Stimulated activated CD8-positive, alpha-beta memory T cell treated with anti-CD3 and anti-CD28 coated beads, Interleukin-12 subunit alpha, Interleukin-12 subunit beta, amount 100 ng/mL, for 4 hours (primary cell): Measurements from ENCODE around the gene AZU1.
A peak's percentile ranks its signal among the peaks of the same experiment; 100 is the strongest.

Source experiments
- DNase-seq: peaks from one replicate; pipeline ENCODE4 v3.0.0-alpha.2; 2020; ENCODE audit warnings: low read depth

AZU1 gene

GRCh38 chr19:797528-798414 lies 29.9 kb upstream of the AZU1 start:
- peak; percentile 75 for DNase-seq

DNA sequence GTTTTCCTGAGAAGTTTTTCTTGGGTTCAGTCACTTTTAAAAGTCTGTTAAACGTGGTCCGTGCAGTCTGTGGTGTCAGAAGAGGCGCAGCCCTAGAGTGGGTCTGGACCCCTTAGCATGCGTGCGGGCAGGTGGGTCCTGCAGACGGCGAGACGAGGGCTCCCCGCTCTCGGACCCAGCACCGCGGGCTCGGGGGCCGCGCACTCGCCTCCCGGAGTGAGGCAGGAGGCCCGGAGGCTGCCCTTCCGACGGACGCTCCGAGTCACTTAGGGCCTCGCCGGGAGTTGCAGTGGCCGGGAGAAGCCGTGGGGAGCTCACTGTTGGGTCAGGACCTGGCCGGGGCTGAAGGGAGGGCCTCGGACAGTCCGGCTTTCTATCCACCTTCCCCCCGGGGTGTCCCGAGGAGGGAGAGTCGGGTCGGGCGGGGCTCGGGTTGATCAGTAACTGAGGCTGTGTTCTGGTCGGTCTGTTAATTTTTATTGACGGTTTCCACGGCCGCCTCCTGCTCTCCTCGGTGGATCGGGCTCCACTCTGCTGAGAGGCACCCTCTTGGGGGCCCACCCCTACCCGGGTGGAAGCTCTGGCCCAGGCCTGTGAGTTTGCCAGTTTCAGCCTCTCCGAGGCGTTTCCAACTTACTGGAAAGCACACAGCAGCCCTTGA lies 29.1 kb upstream of the AZU1 start:
- DNase-seq, result no peak

GRCh38 chr19:799076-799881 lies 28.4 kb upstream of the AZU1 start:
- no peak for DNase-seq

DNA sequence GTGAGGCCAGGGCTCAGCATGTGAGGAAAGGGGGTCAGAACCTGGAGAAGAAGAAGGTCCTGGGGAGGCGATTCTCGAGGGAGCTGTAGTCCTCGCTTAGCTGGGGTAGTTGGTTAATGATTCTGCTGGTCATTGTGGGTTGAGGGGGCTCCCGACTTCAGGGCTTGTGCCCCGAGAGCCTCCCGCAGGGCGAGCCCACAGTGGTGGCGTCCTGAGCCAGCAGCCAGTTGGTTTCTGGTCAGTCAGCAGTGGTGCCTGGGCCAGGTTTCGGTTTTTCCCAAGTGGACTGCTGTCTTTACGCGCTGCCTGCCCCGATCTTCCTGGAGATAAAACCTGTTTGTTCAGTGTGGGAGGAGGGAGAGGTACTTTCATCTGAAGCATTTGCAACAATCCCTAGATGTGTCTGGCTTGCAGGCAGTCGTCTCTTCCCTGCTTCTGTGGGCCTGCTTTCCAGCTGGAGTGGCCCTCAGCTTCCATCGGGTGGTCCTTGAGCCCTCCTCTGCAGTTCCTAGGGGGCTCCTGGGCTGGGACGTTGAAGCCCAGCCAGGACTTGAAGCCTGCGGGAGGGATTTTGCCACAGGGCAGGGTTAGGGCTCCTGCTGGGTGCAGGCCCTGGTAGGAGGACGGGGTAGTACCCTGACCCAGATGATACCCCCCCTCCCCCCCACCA lies 27.1 kb upstream of the AZU1 start:
- no peak for DNase-seq

DNA sequence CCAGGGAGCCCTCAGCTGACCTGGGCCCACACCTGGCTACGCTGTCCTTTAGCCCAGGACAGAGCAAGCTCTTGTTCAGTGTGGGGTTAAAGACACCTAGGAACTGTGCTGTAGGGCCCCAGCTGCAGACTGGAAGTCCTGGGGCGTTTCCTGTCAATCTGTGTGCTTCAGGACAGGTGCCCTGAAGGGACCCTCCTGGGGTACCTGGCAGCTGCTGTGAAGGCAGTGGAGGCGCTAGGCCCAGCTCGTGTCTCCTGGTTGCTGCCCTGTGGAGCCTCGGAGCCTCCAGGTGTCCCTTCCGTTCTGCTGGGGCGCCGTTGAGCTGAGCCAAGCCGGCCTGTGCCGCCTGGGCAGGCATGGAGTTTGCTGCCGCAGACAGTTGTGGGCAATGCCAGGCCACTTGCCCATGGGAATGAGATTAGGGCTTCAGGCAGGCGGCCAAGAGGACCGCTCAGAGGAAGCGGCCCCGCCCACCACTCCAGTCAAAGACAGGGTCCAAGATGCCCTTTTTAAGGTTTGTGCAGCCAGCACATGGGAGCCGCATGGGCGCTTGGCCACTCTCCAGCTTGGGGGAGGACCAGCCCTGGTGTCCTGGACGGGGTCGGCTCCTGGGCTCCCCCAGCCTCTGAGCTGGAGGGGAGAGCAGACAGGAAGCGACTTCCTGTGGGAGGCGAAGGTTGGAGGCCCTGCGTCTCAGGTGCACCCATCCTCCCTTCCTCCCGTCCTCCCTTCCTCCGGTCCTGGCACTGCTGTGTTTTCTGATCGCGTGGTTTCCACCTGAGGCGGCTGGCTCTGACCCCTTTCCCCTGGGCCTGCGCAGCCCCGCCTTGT lies 26.4 kb upstream of the AZU1 start:
- DNase-seq, result no peak

- DNase-seq, result no peak
Measured at GRCh38 chr19:801861-802497, 25.7 kb upstream of the AZU1 start.

GRCh38 chr19:802498-803098 lies 25.0 kb upstream of the AZU1 start:
- no peak for DNase-seq

DNA sequence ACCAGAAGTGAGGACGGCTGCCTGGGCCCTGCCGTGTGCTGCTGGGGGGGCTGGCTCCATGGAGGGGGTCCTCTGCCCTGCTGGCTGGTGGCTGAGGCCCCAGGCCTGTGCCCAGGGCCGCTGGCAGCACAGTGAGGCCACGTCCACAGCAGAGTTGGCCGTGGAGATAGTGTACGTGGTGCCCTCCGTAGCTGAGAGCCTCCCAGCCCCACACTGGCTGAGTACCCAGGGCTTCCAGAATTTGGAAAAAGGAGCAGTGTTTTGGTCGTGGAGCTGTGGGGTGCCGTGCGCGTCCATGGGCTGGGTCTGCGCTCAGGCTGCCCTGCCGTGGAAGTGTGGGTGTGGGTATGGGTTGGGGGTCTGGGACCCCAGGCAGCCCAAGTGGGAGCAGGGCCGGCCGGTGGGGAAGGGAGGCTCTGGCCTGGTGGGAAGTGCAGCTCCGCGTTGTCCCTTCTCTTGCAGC lies 24.5 kb upstream of the AZU1 start:
- no peak for DNase-seq

DNA sequence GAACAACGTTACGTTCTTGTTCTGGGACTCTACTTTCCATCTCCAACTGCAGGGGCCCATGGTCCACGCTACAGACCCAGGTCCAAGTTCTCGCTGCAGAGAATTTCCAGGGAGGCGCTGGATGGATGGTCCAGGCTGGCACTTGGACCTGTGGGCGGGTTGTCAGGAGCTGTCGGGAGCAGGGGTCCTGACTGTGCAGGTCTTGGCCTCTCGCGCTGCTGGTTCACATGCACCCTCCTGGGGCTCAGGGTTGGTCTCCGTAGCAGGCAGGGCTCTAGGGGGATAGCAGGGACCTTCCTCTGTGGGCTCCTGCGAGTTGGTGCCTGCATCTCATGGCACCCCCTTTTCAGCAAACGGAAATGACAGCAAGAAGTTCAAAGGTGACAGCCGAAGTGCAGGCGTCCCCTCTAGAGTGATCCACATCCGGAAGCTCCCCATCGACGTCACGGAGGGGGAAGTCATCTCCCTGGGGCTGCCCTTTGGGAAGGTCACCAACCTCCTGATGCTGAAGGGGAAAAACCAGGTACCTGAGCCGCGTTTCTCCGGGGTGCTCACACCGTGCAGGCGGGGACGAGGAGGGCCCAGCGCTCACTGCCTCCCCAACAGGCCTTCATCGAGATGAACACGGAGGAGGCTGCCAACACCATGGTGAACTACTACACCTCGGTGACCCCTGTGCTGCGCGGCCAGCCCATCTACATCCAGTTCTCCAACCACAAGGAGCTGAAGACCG lies 23.8 kb upstream of the AZU1 start:
- DNase-seq, result no peak

DNA sequence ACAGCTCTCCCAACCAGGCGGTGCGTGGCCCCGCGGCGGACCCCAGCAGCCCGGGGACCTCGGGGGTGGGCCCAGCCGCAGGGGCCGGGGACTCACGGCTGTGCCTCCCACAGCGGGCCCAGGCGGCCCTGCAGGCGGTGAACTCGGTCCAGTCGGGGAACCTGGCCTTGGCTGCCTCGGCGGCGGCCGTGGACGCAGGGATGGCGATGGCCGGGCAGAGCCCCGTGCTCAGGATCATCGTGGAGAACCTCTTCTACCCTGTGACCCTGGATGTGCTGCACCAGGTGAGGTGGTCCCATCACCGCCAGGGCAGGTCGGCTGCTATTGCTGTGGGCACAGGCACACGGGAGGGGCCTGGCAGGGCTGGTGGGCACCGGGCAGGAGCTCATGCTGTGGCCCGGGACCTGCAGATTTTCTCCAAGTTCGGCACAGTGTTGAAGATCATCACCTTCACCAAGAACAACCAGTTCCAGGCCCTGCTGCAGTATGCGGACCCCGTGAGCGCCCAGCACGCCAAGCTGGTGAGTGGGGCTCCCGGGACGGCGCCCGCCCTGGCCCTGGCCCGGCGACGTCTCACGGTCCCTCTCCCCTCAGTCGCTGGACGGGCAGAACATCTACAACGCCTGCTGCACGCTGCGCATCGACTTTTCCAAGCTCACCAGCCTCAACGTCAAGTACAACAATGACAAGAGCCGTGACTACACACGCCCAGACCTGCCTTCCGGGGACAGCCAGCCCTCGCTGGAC lies 23.0 kb upstream of the AZU1 start:
- no peak for DNase-seq

DNA sequence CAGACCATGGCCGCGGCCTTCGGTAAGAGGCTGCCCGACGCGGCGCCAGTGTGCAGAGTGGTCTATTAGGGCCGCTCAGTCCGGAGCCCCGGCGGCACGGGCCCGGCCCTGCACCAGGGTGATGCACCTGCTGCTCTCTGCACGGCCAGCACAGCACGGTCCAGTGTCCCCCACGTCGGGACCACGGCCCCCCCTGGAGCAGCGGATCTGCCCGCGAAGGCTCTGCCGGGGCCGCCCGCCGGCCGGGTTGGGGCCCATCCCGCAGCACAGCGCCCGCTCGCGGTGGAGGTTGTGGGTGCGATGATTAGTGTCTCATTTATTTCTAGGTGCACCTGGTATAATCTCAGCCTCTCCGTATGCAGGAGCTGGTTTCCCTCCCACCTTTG lies 22.5 kb upstream of the AZU1 start:
- no peak for DNase-seq

DNA sequence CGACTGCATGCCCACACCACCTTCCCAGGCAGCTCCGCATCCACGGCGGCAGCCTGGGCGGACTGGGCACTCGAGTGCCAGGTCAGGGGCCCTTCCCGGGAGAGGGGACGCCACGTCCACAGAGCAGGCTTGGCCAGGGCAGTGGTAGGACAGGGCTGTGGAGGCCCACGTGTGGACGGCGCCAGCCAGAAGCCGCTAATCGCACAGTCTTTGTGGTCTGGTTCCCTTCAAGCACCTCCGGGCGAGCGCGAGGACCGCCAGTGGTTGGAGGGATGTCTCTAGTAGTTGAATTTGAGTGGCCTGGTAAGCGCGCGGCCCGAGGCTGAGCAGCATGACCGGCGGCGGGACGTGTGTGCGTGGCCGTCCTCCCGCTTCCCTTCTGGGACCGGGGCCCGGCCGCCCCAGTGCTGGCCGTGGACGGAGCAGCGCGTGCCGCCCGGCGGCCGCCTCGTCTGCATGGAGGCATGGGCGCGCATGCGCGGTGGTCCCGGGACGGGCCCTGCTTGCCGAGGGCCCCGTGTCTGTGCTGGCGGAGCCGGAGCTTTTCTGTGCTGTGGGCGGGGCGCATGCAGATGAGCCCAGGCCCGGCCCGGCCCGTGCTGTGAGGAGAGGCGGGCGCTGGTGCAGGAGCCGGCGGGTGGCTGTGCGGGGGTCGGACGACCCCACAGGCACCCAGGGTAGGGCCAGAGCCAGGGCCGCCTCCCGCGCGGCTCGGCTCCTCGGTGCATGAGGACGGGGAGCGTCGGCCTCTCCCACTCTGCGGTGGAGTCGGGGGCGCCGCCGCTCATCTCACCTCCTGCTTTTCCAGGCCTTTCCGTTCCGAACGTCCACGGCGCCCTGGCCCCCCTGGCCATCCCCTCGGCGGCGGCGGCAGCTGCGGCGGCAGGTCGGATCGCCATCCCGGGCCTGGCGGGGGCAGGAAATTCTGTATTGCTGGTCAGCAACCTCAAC lies 21.8 kb upstream of the AZU1 start:
- no peak for DNase-seq

DNA sequence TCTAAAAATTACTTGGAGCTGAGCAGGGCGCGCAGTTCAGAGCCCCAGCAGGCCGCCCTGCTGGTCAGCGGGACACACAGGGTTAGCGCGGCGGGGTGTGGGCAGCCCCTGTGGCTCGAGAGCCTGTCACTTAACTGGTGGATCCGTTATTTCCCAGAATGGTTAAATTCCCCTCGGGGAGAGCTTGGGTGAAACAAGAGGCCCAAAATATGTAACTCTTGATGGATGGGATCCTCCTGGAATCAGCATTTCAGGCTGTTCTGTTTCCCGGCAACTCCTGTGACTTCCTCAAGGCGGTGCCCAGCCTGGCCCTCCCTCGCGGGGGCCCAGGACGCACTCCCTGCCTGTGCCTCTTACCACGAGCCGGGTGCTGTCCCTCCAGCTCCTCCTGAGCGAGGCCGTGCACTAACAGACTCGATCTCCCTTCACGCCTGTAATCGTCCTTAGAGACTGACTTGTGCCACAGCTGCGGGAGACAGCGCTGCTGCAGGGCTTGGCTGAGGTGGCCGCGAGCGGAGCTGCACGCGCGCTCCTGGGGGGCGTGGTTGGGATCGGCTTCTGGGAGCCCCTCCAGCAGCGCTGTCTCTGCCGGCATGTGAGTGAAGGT lies 20.7 kb upstream of the AZU1 start:
- DNase-seq, result no peak

DNA sequence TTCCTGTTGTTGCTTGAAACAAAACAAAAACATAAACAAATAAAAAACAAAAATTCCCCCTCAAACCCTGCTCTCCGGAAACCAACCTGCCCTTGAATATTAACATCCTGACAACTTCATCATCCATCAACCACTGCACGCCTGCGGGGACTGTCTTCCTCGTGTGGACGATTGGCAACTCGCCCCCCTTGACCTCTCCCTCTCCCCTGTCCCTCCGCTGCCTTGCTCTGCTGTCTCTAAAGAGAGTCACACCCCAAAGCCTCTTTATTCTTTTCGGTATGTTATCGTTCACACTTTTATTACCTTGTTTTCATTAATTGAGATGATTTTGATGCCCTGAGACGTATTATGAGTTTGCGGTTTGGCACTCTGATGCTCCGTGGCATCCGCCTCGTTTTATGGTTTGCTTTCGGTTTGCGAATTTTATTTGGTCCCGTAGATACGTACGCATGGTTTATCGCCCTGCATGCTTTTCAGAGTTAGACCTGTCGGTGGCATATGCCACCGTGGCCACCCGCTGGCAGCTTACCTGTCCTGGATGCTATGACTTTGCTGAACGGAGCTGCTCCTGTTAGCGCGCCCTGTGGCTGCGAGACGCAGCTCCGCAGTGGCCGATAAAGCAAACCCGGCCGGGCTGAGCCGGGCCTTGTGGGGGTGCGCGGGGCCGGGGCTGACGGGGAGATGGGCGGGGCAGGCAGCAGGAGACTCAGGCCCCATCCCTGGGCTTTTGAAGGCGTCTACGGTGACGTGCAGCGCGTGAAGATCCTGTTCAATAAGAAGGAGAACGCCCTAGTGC lies 19.8 kb upstream of the AZU1 start:
- no peak for DNase-seq

DNA sequence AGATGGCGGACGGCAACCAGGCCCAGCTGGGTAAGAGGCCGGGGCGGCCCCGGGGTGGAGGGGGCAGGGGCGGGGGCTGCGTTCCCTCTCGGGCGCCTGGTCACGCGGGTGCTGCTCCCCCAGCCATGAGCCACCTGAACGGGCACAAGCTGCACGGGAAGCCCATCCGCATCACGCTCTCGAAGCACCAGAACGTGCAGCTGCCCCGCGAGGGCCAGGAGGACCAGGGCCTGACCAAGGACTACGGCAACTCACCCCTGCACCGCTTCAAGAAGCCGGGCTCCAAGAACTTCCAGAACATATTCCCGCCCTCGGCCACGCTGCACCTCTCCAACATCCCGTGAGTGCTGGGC lies 19.2 kb upstream of the AZU1 start:
- no peak for DNase-seq

- no peak for DNase-seq
Measured at GRCh38 chr19:810077-810855, 17.4 kb upstream of the AZU1 start.
